T-helper 1 cell treated with Interleukin-12 subunit alpha and Interleukin-12 subunit beta and Interleukin-4 antibody, amounts not matched to agents 30 ng/mL and 1 ng/mL, for 36 hours (primary cell): ENCODE measurements around the gene CAPSL. TPM values are rescaled to one million over a fixed set of nuclear protein-coding genes. Genes with fewer than 3 reads are reported as not detected.
"Not testable (repeated sequence)": the region's sequence is repeated elsewhere in the genome, so short reads cannot be mapped to it uniquely, and the experiment has no call there.

Experiments
- intact Hi-C: fragments of 100-400 bp; cut with micrococcal nuclease; formaldehyde crosslinking; loops from one replicate; pipeline ENCODE4 v1.15.1; 2024
- total RNA-seq: library from RNA; stranded (reverse); gene quantifications from 2 replicates; pipeline ENCODE4 v1.2.3, GENCODE V29; 2022

CAPSL gene
- total RNA-seq = not detected in 2 replicates

- intact Hi-C loops = no loop called here
These were observed at the start of gene CAPSL for GRCh38 chr5:35938568-35939227. Gene CAPSL, minus strand, starts transcription at chr5:35938622. Its CDS starts 17,502 bp downstream, at chr5:35921120.

GRCh38 chr5:35987776-35988175 is 49.4 kb upstream of the CAPSL start:
- intact Hi-C loops = no loop called here

DNA sequence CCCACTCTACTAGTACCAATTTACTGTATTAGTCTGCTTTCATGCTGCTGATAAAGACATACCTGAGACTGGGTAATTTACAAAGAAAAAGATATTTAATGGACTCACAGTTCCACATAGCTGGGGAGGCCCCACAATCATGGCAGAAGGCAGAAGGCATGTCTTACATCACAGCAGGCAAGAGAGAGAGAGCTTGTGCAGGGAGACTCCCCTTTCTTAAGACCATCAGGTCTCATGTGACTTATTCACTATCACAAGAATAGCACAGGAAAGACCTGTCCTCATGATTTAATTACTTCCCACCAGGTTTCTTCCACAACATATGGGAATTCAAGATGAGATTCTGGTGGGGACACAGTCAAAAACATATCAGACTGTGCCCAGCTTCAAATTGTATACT is 41.3 kb upstream of the CAPSL start:
- intact Hi-C loops = no loop called here

GRCh38 chr5:35976859-35977258 is 38.4 kb upstream of the CAPSL start:
- intact Hi-C loops = not testable (repeated sequence)

- intact Hi-C loops = no loop called here
These were observed 36.1 kb upstream of the CAPSL start for GRCh38 chr5:35974570-35974969.

- intact Hi-C loops = no loop called here
These were observed 33.4 kb upstream of the CAPSL start for GRCh38 chr5:35971878-35972210.

DNA sequence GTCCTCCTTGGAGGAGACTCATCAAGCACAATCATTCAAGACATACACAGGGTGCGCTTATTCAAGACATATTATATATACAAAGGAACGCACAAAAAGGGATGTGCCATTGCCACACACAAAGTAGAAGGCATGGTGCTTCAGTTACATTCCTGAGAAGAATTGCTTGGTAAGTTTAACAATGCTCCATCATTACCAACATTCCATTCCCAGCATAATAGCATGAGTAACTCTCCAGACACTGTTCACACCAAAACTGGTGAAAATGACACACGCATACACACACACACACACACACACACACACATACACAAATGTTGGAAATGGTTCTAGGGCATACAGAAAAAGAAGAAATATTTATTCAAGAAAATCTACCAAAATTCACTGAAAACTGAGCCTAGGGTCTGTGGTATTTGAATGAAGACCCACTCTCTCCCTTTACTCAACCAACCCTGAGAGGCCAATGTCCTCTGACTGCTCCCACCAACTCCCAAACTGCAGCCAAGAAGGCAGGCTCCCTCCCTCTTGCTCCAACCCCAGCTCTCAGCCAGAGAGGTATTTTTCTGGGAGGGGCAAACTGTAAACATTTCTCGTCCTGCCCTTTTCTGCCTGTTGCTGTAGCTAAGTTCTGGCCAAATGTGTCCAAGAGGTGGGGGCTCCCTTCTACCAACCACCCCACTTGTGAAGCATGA is 32.9 kb upstream of the CAPSL start:
- intact Hi-C loops = no loop called here

GRCh38 chr5:35963381-35963843 is 25.0 kb upstream of the CAPSL start:
- intact Hi-C loops = no loop called here

DNA sequence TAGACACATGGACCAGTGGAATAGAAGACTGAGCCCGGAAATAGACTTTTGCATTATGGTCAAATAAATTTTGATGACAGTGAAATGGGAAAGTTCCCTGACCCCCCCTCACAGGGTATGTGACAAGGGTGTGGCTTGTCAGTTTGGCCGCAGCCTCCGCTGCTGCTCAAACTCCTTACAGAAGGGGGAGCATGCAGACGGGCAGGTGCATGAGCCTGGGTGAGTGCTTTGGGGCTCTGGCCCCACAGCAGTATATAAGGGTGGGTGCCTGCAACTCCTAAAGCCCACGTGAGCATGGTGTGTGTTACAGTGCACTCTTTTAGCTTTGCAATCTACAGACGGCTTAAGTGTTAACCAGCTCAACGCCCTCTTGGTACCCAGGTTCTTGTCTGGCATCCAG is 21.9 kb upstream of the CAPSL start:
- intact Hi-C loops = no loop called here

DNA sequence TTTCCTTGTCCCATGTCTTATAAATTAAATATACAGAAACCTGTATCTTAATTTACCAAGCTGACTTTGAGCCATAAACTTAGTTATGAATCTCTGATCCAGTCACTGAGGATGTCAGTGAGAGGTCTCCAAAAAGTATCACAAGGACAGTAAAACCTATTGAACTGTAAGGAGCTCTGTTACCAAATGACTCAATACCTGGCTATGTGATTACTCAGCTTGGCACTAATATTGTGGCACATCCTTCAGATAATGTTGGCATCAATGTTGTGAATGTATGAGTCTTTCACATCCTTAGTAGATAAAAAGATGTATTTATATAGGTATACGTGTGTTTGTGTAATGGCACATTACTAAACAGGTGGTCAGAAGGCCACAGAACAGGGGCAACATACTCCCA is 18.0 kb upstream of the CAPSL start:
- intact Hi-C loops = no loop called here

DNA sequence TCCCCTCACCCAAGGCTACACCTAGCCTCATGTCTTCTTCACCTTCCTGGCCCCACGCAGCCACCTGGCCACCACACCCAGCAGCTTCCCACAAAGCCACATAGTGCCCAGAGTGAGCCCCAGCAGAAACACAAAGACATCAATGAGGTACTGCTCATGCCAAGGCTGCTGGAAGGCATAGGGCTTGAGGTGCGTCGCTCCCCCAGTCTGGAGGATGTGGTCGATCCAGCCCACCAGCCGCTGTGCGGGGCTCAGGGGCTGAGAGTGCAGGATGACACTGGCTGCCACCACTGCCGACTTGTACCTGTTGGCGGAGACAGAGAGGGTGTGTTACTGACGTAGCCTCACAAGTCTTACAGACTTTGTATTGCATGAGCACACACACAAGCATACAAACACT is 15.8 kb upstream of the CAPSL start:
- intact Hi-C loops = no loop called here

DNA sequence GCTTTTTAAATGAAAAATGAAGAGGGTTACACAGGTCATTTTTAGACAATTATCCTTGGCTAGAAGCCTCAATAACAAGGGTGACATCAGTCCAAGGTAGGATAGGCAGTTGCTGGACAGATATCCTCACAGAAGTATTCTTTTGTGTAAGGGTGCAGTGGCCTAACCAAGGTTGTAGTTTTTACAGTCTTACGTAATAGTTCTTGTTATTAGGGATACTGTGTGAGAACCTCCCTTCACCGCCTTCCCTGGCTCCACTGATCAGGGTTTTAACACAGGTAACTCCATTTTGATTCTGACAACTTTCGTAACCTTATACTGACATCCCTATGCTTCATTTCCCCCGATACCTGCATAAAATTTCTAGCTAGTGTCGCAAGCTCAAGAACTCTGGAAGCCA is 8.7 kb upstream of the CAPSL start:
- intact Hi-C loops = no loop called here

GRCh38 chr5:35939639-35940038 is 1.2 kb upstream of the CAPSL start:
- intact Hi-C loops = no loop called here

DNA sequence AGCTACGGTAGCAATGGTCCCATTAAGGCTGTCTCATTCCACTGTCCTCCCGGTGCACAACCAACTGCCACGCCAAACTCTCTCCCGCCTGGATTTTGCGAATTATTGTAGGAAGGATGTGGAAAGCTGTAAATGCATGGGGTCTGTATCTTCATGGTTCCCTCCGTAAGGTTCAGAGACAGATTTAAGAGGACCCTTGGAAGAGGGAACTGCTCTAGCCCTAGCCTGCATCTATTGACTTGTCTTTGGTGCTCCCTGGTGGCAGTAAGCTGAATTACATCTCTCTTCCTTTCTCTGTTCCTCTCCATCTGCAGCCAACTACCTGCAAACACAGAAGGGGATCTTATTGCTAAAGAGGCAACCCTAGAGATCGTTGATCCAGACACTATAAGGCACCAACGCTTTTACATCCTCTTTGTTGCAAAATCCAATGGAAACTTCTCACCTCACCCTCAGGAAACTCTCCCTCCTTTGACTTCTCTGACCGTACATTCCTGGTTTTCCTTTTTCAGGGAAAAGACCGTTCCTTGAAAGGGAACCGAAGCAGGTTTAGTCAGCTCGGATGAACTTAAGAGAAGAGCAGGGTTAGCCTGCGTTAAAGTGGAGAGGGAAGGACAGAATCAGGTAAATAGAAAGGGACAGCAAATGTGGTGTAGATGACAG is 11.9 kb downstream of the CAPSL start:
- intact Hi-C loops = loop anchor here (1.0 to 5.0 kb wide), 9 partner anchors 275 to 968 kb away; partner anchors contain the start of genes PRLR and SPEF2

DNA sequence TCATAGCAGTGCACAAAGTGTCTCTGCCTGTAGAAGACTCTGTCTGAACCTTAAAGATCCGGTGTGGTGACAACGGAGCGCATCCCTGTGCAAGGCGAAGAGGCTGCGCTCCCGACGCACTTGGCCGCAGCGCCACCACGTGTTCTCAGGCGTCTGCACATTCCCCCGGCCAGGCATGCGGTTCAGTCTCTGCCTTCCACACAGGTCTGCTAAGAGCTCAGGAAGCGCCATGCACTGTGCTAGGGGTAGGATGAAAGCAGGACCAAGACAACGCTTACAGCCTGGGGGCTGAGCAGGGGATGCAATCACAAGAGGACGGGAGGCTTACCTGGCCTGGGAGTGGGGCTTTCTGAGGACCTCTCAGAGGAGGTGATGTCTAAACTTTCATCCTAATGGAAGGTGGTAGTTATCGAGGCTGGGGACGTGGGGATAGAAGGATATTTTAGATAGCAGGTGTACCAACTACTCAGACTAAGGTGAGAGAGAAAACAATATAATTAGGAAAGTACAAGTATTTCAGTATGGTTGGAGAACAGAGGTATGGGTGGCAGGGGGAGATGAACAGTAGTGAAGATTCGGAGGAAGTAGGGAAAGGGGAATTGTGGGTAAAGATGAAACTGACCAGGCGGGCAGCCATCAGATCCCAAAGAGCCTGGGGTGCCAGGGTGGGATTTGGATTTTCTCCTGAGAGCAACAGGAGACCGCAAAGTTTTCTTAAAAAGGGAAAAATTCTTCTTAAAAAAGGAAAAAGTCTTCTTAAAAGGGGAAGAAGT is 13.3 kb downstream of the CAPSL start:
- intact Hi-C loops = loop anchor here (1.0 to 5.0 kb wide), 12 partner anchors 23 to 1008 kb away; partner anchors contain the start of genes BRIX1, IL7R, PRLR and RAD1

- intact Hi-C loops = loop anchor here (1.0 to 5.0 kb wide), 6 partner anchors 22 to 1007 kb away; partner anchors contain the start of genes BRIX1 and RAD1
These were observed 14.1 kb downstream of the CAPSL start for GRCh38 chr5:35924122-35924949.

GRCh38 chr5:35922468-35922867 is 16.0 kb downstream of the CAPSL start:
- intact Hi-C loops = loop anchor here (5.0 kb wide), 1 partner anchor 1005 kb away; the partner anchor contains the start of genes BRIX1 and RAD1

DNA sequence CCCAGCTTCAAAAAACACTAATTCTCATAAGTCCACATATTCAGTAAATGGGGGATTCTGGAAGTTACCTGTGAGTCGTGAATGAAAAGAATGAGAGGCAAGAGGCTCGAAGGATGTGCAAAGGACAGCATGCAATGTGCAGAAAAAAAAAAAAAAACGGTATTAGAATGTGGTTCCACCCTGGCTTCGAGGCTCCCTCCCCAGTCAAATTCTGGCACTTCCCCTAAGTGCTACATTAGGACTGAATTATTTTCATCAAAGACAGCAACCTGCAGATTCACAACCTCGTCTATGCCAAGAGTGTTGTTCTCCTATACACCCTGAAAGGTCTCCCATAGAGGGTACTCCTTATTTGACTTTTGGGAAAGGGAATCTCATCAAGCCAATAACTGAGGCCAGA is 16.5 kb downstream of the CAPSL start:
- intact Hi-C loops = loop anchor here (5.0 kb wide), 1 partner anchor 1005 kb away; the partner anchor contains the start of genes BRIX1 and RAD1

- intact Hi-C loops = loop anchor here (5.0 kb wide), 1 partner anchor 1004 kb away; the partner anchor contains the start of genes BRIX1 and RAD1
These were observed 17.5 kb downstream of the CAPSL start for GRCh38 chr5:35920890-35921289.

DNA sequence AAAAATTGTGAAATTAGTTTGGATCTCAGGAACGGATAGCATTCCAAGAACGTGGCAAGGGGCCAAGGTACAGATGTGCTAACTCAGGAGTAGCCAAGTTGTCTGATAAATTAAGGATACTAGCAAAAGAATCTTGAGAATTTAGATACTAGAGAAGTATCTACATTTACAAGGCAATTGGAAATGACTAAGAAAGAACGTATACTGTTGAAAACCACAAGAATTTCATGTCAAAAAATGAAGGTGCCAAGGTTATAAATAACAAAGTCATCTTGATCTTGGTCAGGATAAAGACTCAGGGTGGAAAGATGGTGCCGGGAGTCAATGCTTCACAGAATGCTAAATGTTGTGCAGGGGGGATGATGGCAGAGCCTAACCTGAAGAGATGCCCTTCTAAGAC is 19.2 kb downstream of the CAPSL start:
- intact Hi-C loops = no loop called here
